ELF-1 (cell line): ENCODE data around the gene DUSP12.
"Not testable (repeated sequence)": the region's sequence is repeated elsewhere in the genome, so short reads cannot be mapped to it uniquely, and the experiment has no call there.

Source experiments
- DNase-seq: peaks from one replicate; pipeline ENCODE4 v3.0.0-alpha.2; 2016; ENCODE audit warnings: low read depth, low spot score

The DUSP12 gene

GRCh38 chr1:161749509-161750407, at the start of gene DUSP12:
TSS of gene DUSP12 (plus strand) at chr1:161749786. CDS start at chr1:161749802, 16 bp downstream.
- peak; percentile 95 for DNase-seq

GRCh38 chr1:161702250-161702649, 47.3 kb upstream of the DUSP12 start:
- DNase-seq, result peak; percentile 9

GRCh38 chr1:161705537-161705936, 44.0 kb upstream of the DUSP12 start:
- DNase-seq, result no peak

- DNase-seq, result no peak
These were observed 43.5 kb upstream of the DUSP12 start for GRCh38 chr1:161706113-161706481.

- DNase-seq, result no peak
These were observed 42.9 kb upstream of the DUSP12 start, which contains the start of gene FCRLA for GRCh38 chr1:161706482-161707347. TSS of gene FCRLA (plus strand) at chr1:161707229. CDS start at chr1:161707265, 36 bp downstream.

- DNase-seq, result no peak
These were observed 42.1 kb upstream of the DUSP12 start for GRCh38 chr1:161707503-161707902.

- no peak for DNase-seq
These were observed 40.2 kb upstream of the DUSP12 start for GRCh38 chr1:161709373-161709772.

GRCh38 chr1:161710560-161710959, 39.0 kb upstream of the DUSP12 start:
- no peak for DNase-seq

GRCh38 chr1:161718559-161719324, 30.8 kb upstream of the DUSP12 start:
- no peak for DNase-seq

GRCh38 chr1:161719325-161719611, 30.3 kb upstream of the DUSP12 start:
- no peak for DNase-seq

- DNase-seq, result no peak
These were observed 29.2 kb upstream of the DUSP12 start for GRCh38 chr1:161720422-161720821.

GRCh38 chr1:161720956-161721737, 28.4 kb upstream of the DUSP12 start, which contains the start of gene FCRLB:
TSS of gene FCRLB (plus strand) at chr1:161721544. CDS start at chr1:161722673, 1,129 bp downstream.
- no peak for DNase-seq

GRCh38 chr1:161721738-161722343, 27.7 kb upstream of the DUSP12 start:
- no peak for DNase-seq

GRCh38 chr1:161722406-161722805, 27.2 kb upstream of the DUSP12 start:
- DNase-seq, result no peak

- peak; percentile 43 for DNase-seq
These were observed 26.0 kb upstream of the DUSP12 start for GRCh38 chr1:161723459-161724141.

GRCh38 chr1:161725258-161725907, 24.2 kb upstream of the DUSP12 start:
- DNase-seq, result not testable (repeated sequence)

GRCh38 chr1:161725908-161726472, 23.6 kb upstream of the DUSP12 start:
- DNase-seq, result peak; percentile 62

GRCh38 chr1:161726473-161727255, 22.9 kb upstream of the DUSP12 start:
- DNase-seq, result peak; percentile 51
